Activated CD8-positive, alpha-beta memory T cell treated with anti-CD3 and anti-CD28 coated beads for 1 hour (primary cell): Measurements from ENCODE around the gene IQSEC1.

Source experiments
- DNase-seq, 2 donors: peaks; one replicate each; pipeline ENCODE4 v3.0.0-alpha.2; 2020; ENCODE audit warnings: low read depth in 1 of 2; ENCODE audit errors: extremely low read depth in 1 of 2

The IQSEC1 gene

GRCh38 chr3:13052191-13052820 is 20.9 kb downstream of the IQSEC1 start:
- no peak for DNase-seq

GRCh38 chr3:13051581-13051980 is 21.6 kb downstream of the IQSEC1 start:
- DNase-seq: no peak

GRCh38 chr3:13051066-13051465 is 22.2 kb downstream of the IQSEC1 start:
- DNase-seq: no peak

GRCh38 chr3:13050446-13050845 is 22.8 kb downstream of the IQSEC1 start:
- DNase-seq: no peak

DNA sequence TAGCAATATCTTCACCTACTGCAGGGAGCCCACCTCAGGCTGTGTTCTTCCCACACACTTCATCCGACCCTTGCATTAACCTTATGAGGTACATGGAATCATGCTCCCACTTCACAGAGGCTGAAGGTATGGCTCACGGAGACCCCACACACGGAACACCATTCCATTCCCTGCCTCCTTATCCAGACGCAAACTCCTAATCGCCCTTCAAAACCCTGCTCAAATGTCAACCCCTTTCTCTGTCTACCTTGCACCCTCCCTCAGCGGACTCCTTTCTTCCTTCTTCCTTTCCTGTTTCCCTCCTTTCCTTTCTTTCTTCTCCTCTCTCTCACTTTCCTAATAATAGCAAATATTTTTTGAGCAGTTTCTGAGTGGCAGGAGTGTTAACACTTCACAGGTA is 23.8 kb downstream of the IQSEC1 start:
- no peak for DNase-seq

- no peak for DNase-seq
Observed at GRCh38 chr3:13047296-13048165, 25.7 kb downstream of the IQSEC1 start.

- DNase-seq: no peak
Observed at GRCh38 chr3:13046569-13047274, 26.5 kb downstream of the IQSEC1 start.

DNA sequence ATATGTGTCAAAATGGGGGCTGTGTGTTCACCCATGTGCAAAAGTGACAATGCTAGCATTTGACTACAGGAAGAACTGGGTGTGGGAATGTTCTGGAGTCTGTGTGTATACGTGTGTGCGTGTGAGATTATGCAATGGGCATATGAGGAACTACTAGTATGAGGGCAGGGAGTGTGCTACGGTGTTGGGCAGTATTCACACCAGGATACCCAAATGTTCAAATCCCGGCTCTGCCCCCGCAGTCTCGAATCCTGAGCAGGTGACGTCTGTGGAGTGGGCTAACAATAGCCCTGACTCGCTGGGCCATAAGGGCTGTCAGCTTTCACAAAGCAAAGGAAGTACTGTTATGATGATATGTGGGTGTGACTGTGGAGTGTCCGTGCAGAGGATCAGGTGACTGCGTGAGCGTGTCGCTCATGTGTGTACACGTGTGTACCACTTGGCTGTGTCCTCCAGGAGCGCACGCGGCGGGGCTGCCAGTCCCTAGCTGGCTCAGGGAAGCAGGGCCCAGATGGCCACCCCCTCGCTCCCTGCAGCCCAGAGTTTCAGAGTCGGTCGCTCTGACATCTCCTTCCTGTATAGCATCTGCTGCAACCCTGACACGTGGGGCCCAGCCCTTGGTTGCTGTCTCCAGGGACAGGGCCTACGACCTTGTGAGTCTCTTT is 27.2 kb downstream of the IQSEC1 start:
- DNase-seq: no peak

GRCh38 chr3:13045241-13045903 is 27.9 kb downstream of the IQSEC1 start:
- DNase-seq: no peak

DNA sequence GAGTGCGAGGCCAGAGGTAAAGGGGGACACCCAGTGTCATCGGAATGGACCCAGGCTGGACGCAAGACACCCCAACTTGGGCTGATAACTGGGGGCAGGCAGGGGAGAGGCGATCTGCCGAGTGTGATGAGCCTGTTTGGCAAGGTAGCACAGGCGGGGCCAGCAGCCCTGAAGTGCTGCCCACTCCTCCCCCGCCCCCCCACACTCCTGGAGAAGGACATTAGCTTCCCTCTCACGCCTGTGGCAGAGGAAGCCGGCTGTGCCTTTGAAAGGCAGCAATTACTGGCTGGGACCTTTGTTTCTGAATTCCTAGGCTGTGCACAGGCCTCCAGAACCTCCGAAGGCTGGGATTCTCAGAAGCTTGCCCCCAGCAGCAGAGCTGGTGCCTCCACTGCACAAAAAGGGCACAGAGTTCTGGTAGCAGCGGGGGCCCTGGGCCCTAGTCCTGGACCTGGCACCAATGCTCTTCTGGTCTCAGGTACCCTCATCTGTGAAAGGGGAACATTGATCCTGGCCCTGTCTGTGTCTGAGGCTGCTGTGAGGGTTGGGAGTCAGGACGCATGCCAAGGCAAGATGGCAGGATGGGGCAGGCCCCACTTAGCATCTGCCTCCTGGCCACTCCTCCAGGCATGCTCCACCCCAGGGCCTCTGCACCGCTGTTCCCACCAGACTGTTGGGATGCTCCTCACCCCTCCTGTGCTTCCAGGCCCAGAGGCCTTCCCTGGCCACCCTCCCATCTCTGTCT is 28.6 kb downstream of the IQSEC1 start:
- no peak for DNase-seq

GRCh38 chr3:13043656-13044055 is 29.6 kb downstream of the IQSEC1 start:
- DNase-seq: no peak

- no peak for DNase-seq
Observed at GRCh38 chr3:13042715-13043271, 30.4 kb downstream of the IQSEC1 start.

DNA sequence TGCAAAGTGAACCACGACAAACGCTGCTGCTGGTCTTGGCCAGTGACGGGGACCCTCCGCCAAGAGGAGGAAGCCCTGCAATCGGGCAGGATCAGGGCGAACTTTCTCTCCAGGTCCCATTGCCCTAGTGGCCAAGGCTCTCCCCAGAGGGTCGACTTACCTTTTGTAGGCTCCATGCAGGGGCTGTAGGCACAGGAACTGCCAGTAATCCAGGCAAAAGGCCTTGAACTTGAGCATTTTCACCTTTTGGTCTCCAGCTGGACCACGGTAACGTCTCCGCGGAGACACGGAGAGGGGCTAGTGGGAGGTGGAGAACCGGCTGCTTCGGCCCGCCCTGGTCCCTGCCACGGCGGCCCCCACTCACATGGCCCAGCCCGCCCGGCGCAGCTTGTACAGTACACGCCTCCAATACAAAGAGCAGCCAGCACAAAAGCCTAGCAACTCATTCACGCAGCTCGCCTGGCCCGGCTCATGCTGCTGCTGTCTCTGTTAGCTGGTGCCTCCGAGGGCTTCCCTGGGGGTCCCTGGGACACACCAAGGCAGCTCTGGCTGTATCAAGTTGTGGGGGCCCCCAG is 31.0 kb downstream of the IQSEC1 start:
- DNase-seq: no peak

DNA sequence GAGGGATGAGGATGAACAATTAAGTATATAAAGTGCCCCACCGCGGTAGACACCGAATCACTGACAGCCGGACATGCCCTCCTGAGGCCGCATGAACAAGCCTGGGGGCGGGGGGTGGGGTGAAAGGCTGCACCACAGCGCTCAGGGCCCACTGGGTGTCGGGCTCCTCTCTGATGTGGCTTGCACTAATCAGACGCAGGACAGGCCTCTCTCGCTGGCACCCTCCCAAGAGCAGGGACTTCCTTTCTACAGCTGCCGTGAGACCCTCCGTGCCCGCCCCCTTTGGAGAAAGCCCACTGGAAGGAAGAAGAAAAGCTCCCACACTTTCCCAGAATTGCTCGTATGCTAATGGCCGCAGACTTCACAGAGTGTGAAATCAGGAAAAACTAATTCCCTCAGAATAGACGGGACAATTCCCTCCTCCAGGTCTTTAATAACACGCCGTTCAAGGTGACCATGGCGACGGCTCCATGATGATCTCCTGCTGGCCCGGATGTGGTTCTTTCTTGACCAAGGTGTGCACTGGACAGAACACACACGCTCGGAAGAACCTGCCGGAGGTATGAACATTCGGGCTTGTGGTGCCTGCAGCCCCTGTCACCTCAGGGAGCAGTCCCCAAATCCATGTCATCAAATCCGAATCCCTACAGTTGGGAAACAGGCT is 32.0 kb downstream of the IQSEC1 start:
- no peak for DNase-seq

- peak in 1 of 2 donors; percentile 30 for DNase-seq
Observed at GRCh38 chr3:13040361-13041074, 32.7 kb downstream of the IQSEC1 start.

DNA sequence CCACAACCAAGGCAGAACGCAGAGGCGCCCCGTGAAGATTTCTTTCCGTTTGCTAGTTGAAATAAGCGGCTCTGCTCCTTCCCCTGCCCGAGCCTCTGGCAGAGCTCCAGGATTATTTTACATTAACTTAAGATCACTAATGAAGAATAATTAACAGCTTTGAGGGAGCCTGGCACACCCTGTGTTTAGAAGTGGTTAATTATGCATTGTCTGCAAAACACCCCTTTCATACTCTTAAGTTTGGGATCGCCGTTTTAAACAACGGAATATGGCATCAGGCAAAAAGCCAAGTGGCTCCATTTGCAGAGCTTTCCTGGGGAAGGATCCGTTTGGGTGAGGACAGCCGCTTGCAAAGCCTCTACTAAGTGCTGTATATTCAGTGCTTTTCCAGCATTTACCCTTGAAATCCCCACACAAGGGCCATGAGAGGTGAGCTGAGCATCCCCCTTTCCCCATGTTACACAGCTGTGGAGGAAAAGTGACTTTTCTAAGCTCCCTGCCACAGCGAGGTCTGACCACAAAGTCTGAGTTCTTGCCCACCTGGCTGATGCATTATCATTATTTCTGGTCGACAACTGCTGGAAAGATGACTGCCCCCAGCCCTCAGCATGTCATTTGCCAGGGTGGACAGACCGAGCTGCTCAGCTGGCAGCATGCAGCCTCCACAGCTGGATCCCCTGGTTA is 33.9 kb downstream of the IQSEC1 start:
- DNase-seq: no peak

DNA sequence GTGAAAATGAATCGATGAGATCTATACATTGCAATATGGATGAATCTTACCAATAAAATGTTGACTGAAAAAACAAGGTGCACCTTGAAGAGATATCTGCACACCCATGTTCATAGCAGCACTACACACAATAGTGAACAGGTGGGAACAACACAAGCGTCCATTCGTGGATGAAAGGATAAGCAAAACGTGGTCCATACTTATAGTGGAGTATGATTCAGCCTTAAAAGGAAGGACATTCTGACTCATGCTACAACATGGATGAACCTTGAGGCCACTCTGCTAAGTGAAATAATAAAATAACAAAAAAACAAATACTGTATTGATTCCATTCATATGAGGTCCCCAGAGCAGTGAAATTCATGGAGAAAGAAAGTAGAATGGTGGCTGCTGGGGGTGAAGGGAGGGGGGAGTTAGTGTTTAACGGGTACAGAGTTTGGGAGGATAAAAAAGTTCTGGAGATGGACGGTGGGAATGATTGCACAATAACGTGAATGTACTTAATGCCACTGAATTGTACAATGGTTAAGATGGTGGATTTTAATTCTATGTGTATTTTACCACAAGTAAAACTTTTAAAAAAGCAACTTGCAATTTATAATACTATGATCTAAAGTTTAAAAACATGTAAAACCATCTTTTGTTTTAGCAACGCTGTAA is 35.6 kb downstream of the IQSEC1 start:
- no peak for DNase-seq
